ENCODE results near the gene SAT2. TPM values are rescaled to one million over a fixed set of nuclear protein-coding genes. Genes with fewer than 3 reads are reported as not detected.

Gene SAT2
- total RNA-seq, 1 experiment from 2014 or later, result 54.9 TPM

DNA sequence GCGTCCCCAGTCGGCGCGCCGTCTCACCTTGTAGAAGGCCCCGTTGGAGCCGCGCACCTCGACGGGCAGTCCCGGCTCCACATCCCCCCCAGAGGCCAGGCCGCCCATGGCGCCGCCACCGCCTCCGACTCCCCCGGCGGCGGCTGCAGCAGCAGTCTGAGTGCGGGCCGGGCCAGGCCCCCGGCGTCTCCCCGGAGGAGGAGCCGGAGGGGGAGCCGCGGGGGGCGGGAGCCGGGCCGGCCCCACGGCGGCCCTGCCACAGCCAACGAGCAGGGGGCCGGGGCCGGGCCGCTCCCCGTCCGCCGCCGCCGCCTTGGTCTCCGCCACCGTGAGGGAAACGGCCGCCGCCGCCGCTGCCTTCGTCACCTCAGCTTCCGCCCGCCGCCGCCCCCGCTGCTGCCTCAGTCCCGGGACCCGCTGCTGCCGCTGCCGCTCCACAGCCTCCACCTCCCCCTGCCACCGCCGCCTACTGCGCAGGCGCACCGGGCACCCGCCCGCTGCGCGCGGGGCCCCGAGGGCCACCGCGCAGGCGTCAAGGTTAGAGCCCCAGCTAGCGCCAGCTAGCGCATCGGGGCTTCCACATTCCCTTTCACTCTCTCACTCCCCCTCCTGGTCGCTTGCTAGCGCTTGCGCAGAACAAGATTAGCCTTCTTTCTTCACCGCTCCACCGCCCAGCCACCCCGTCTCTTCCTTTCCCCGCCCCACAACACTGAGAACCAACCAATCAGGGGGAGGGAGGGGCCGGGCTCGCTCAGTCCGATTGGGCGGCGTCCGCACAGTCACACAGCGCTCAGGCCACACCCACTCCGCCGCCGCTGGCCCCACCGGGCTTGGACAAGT is 13.0 kb downstream of the SAT2 start, which contains the start of gene FXR2 (continued):
- TF ChIP-seq, protein P1, sequence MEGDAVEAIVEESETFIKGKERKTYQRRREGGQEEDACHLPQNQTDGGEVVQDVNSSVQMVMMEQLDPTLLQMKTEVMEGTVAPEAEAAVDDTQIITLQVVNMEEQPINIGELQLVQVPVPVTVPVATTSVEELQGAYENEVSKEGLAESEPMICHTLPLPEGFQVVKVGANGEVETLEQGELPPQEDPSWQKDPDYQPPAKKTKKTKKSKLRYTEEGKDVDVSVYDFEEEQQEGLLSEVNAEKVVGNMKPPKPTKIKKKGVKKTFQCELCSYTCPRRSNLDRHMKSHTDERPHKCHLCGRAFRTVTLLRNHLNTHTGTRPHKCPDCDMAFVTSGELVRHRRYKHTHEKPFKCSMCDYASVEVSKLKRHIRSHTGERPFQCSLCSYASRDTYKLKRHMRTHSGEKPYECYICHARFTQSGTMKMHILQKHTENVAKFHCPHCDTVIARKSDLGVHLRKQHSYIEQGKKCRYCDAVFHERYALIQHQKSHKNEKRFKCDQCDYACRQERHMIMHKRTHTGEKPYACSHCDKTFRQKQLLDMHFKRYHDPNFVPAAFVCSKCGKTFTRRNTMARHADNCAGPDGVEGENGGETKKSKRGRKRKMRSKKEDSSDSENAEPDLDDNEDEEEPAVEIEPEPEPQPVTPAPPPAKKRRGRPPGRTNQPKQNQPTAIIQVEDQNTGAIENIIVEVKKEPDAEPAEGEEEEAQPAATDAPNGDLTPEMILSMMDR (IDR thresholded peaks at IDR 0.05 in 2 of 3, conservative IDR thresholded peaks at IDR 0.05 in 1 of 3; ENCODE audit: borderline replicate concordance in 1 of 3, insufficient read depth in 1 of 3, low read depth in 2 of 3, low read length in 2 of 3), result peak; percentile 55 to 86 (median 65)
- TF ChIP-seq ZFX (IDR thresholded peaks at IDR 0.05) (peak; percentile 91), EZH2phosphoT487 (IDR thresholded peaks at IDR 0.05; ENCODE audit: borderline replicate concordance) (no peak), EGR1 (IDR thresholded peaks at IDR 0.05; ENCODE audit: low read depth) (no peak), YY1 (IDR thresholded peaks at IDR 0.05; ENCODE audit: extremely low read depth, insufficient replicate concordance, low read depth, low read length) (peak; percentile 7), CEBPB (IDR thresholded peaks at IDR 0.05; ENCODE audit: low read depth) (no peak), POLR2AphosphoS5 (IDR thresholded peaks at IDR 0.05; ENCODE audit: low read depth, low read length) (peak; percentile 86), SP1 (IDR thresholded peaks at IDR 0.05; ENCODE audit: low read depth) (peak; percentile 89), CBX3 (IDR thresholded peaks at IDR 0.05; ENCODE audit: low read depth) (no peak), JUND (IDR thresholded peaks at IDR 0.05) (no peak), POLR2A (IDR thresholded peaks at IDR 0.05; ENCODE audit: borderline replicate concordance, extremely low read depth, insufficient read depth, insufficient read length) (no peak), FOSL1 (IDR thresholded peaks at IDR 0.05; ENCODE audit: low read depth) (no peak)
- TF ChIP-seq, protein P2, sequence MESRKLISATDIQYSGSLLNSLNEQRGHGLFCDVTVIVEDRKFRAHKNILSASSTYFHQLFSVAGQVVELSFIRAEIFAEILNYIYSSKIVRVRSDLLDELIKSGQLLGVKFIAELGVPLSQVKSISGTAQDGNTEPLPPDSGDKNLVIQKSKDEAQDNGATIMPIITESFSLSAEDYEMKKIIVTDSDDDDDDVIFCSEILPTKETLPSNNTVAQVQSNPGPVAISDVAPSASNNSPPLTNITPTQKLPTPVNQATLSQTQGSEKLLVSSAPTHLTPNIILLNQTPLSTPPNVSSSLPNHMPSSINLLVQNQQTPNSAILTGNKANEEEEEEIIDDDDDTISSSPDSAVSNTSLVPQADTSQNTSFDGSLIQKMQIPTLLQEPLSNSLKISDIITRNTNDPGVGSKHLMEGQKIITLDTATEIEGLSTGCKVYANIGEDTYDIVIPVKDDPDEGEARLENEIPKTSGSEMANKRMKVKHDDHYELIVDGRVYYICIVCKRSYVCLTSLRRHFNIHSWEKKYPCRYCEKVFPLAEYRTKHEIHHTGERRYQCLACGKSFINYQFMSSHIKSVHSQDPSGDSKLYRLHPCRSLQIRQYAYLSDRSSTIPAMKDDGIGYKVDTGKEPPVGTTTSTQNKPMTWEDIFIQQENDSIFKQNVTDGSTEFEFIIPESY (IDR thresholded peaks at IDR 0.05; ENCODE audit: extremely low read depth, insufficient replicate concordance, low read length), result no peak

Measured in HCT116 (cell line).